GM18909 (cell line): ENCODE results near the gene MKX.

Experiments
- ATAC-seq: cut with Tn5 transposase; IDR thresholded peaks from one replicate; pipeline ENCODE4 v1.9.1; 2021; ENCODE audit warnings: mild to moderate bottlenecking; ENCODE audit not compliant: unreplicated experiment, poor library complexity

MKX gene

DNA sequence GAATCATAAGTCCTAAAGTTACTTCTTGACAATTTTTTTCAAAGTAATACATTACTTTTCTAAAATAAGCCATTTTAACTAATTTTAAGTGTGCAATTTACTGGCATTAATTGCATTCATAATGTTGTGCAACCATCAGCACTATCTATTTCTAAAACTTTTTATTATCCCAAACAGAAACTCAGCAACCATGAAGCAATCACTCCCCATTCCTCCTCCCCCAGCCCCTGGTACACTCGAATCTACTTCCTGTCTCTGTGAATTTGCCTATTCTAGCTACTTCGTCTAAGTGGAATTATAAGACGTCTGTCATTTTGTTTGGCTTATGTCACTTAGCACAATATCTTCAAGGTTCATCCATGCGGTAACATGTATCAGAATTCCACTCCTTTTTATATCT lies 84.9 kb downstream of the MKX start:
- no peak for ATAC-seq

DNA sequence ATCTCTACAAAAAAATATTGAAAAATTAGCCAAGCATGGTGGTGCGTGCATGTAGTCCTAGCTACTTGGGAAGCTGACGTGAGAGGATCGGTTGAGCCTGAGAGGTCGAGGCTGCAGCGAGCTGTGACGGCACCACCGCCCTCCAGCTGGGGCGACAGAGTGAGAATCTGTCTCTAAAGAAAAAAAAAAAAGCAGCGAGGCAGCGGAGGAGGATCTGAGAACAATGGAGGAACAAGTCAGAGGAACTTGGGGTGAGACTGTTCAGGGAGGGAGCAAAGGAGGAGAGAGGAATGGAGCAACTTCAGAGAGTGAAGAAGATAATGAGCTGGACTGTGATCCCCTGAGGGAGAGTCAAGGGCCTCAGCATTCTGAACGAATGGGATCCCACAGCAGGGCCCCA lies 85.4 kb downstream of the MKX start:
- no peak for ATAC-seq

- no peak for ATAC-seq
Measured at GRCh38 chr10:27659786-27660185, 85.8 kb downstream of the MKX start.

DNA sequence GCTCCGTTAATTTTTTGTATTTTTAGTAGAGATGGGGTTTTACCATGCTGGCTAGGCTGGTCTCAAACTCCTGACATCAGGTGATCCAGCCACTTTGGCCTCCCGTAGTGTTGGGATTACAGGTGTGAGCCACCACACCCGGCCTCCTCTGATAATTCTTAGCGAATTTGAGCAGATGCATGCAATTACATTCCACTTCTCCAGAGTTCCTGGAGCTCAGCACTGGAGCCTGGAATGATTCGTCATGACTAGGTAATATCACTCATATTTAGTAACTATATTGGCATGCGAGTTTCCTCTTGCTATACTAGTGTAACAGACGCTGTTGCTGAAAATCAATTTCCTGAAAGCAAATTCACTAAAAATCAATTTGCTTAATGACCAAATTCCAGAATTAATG lies 86.8 kb downstream of the MKX start:
- ATAC-seq = no peak

- ATAC-seq = no peak
Measured at GRCh38 chr10:27655296-27655695, 90.3 kb downstream of the MKX start.

DNA sequence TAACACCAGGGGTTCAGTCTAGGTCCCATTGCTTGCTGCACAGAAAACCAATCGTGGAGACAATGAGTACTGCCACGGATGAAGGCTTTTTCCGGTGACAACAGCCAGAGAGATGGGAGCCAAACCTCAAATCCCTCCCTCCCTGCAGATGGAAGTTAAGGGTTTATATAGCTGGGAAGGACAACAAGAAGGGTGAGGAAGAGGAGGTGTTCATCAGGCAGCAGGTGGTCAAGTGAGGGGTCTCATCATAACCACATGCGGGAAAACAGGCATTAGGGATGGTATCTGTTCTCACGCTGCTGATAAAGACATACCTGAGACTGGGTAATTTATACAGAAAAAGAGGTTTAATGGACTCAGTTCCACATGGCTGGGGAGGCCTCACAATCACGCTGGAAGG lies 91.3 kb downstream of the MKX start:
- no peak for ATAC-seq

GRCh38 chr10:27646604-27647175 lies 98.9 kb downstream of the MKX start:
- ATAC-seq = no peak

GRCh38 chr10:27646194-27646593 lies 99.4 kb downstream of the MKX start:
- no peak for ATAC-seq

DNA sequence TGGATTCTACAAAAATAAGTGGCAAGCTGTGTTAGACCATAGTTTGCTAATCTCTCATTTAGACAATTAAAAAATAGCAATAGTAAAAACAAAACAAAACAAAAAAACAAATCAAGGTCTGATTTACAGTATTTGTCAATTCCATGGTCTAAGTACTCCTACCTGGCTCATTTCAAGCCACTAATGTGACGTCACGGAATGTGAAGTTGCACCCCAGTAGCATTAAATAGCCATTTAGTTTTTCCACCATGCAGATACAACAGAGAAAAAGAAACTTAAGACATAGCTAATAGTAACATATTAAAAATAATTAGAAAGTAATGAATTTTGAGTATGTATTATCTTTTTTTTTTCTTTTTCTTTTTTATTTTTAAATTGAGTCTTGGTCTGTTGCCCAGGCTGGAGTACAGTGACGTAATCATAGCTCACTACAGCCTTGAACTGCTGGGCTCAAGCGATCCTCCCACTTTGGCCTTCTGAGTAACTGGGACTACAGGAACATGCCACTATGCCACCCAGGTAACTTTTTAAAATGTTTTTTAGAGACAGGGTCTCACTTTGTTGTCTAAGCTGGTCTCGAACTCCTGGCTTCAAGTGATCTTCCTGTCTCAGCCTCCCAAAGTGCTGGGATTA lies 101.2 kb downstream of the MKX start:
- no peak for ATAC-seq

GRCh38 chr10:27643301-27643700 lies 102.3 kb downstream of the MKX start:
- ATAC-seq = no peak

DNA sequence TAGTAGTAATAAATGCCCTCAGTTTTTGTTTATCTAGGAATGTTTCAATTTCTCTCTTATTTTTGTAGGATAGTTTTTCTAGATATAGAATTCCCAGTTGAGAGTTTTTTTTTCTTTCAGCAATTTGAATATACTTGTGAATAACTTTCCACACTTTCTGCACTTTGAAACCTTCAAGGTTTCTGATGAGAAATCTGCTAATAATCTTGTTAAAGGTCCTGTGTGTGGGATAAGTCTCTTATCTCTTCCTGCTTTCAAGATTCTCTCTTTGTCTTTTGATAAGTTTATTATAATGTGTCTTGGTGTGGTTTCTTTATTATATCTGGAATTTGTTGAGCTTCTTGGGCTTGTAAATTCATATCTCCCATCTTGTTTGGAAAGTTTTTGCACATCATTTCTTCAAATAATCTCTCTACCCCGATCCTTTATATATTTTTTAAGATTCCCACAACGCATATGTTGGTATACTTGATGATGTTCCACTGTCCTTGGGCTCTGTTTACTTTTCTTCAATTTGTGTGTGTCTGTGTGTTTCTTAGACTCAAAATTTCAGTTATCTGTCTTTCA lies 103.5 kb downstream of the MKX start:
- ATAC-seq = no peak

- ATAC-seq = no peak
Measured at GRCh38 chr10:27638071-27638750, 107.4 kb downstream of the MKX start.

DNA sequence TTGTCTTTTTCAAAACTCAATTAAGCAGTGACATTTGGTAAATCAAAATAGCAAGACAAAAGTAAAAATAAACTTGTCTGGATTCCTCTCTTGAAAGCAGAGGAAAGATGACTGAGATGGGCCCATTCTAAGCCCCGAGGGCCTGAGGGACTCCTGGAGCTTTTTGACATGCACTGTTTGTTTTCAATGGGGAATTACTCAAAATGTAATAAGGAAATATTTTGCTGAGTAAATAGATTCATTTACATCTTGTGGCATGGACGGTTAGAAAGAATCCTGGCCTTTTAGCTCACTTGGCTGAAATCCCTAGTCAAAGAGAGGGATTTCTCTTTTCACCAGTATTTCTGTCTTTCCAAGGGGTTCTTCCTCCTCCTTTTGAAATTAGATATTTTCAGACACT lies 108.0 kb downstream of the MKX start:
- no peak for ATAC-seq

DNA sequence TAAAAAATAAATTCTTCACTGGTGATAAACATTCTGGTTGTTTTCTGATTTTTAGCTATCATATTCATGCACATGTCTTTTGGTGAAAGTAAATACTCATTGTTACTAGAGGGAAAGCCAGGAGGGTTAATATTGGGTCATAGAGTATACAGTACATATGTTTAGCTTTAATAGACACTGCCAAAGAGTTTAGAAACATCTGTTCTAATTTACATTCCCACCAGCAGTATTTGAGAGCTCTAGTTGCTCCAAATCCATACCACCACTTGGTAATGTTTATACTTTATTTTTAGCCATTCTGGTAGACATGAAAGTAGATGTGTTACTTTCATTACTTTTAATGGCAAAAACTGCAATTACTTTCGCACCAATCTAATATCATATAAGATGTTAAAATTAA lies 108.8 kb downstream of the MKX start:
- ATAC-seq = no peak

- ATAC-seq = no peak
Measured at GRCh38 chr10:27635699-27636270, 109.8 kb downstream of the MKX start.

GRCh38 chr10:27635290-27635689 lies 110.3 kb downstream of the MKX start:
- no peak for ATAC-seq

DNA sequence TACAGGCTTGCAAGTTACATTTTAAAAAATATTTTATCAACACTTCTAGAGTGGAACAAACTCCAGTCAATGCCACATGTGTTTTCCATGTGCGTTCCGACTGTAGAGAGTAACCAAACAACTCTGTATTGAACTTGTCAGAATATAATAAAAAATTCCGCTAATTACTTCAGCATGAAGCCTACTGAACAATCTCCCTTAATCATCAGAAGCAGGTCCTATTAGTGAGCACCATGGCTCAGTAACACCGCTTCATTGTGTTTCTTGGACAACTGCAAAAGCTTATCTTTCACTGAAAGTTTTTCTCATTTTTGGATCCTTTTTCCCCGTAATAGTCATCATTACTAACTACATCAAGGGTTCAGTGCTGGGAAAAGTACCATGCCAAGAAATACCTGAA lies 117.0 kb downstream of the MKX start:
- no peak for ATAC-seq

GRCh38 chr10:27626890-27627289 lies 118.7 kb downstream of the MKX start:
- ATAC-seq = no peak

GRCh38 chr10:27625452-27626211 lies 120.0 kb downstream of the MKX start:
- ATAC-seq = no peak

GRCh38 chr10:27624941-27625340 lies 120.7 kb downstream of the MKX start:
- no peak for ATAC-seq
